ENCODE measurements around the gene FAM171A1.

DNA sequence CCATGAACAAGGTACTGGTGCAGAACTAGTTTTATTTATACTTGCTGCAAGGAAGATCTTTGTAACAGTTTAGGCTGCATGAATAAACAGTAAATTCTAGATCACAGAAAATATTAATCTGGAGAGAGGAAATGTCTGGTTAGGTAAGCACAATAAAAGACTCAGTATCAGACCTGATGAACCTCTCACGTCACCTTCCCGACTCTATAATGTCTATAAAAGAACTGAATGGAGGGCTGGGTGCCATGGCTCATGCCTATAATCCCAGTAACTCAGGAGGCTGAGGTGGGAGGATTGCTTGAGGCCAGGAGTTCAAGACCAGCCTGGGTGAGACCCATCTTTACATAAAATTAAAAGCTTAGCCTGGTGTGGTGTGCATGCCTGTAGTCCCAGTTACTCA lies 65.9 kb downstream of the FAM171A1 start:
- TF ChIP-seq MYC (IDR thresholded peaks at IDR 0.05; ENCODE audit: low read depth, low read length) (no peak), GATA2 (IDR thresholded peaks at IDR 0.05; ENCODE audit: insufficient read depth, insufficient read length, low read depth, low read length) (no peak), CTCF (IDR thresholded peaks at IDR 0.05; ENCODE audit: extremely low read depth in 1 of 2, insufficient read depth in 1 of 2, low read depth in 1 of 2, low read length in 2 of 2) (no peak), POLR2A (IDR thresholded peaks at IDR 0.05; ENCODE audit: low read depth, low read length) (no peak), POLR2AphosphoS5 (IDR thresholded peaks at IDR 0.05; ENCODE audit: insufficient read depth, low read depth, low read length) (no peak)
- TF ChIP-seq, protein P1, sequence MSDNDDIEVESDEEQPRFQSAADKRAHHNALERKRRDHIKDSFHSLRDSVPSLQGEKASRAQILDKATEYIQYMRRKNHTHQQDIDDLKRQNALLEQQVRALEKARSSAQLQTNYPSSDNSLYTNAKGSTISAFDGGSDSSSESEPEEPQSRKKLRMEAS (IDR thresholded peaks at IDR 0.05; ENCODE audit: insufficient read depth, insufficient read length): no peak

All from endothelial cell of umbilical vein (primary cell).